HCT116 (cell line): Measurements from ENCODE around the gene MAML3. TPM values are rescaled to one million over a fixed set of nuclear protein-coding genes. Genes with fewer than 3 reads are reported as not detected.

Experiments used
- ATAC-seq: fragments of 200-7000 bp; cut with Tn5 transposase; 2 replicates; pipeline ENCODE4 v1.9.1; 2020; ENCODE audit warnings: mild to moderate bottlenecking, moderate library complexity
- BruUV-seq: library from RNA; stranded (reverse); fragments of 400-500 nt; replicated peaks from 2 replicates; lab custom pipeline; 2021; lab: Mats Ljungman, UMichigan
- CTCF ChIA-PET: fragments of 300-600 bp; sonication (Branson Sonifier 250); formaldehyde crosslinking; loops from one replicate; lab custom pipeline; 2021; ENCODE audit warnings: antibody characterized with exemption; lab: Charles Lee
- POLR2A ChIA-PET: fragments of 300-600, 350-600 bp; sonication (Branson Sonifier 250); formaldehyde crosslinking; loops from one replicate; lab custom pipeline; 2021; ENCODE audit warnings: antibody characterized with exemption; lab: Charles Lee
- RAD21 ChIA-PET, 2 experiments: fragments of 300-600 bp; sonication (Branson Sonifier 250); formaldehyde crosslinking; loops; one replicate each; lab custom pipeline; 2023; ENCODE audit warnings: low total read pairs in 2 of 2; ENCODE audit not compliant: uncharacterized antibody in 2 of 2, unreplicated experiment in 2 of 2, low non-redundant PET in 1 of 2; lab: Charles Lee
- DNase-seq: peaks from one replicate; pipeline ENCODE4 v3.0.0-alpha.2; 2010; ENCODE audit warnings: low read depth, low spot score
- H2AFZ ChIP-seq: fragments of 200-600 bp; shearing (Covaris generic), sonication (generic); 2 replicates; pipeline ENCODE4 v1.6.1; 2017; ENCODE audit warnings: low read depth, mixed run types, mixed read lengths, antibody characterized with exemption, low read length; ENCODE audit not compliant: poor library complexity, severe bottlenecking
- H3K27ac ChIP-seq: 2 replicates; pipeline ENCODE4 v1.5.1; 2012; ENCODE audit warnings: low read depth, low read length
- H3K27me3 ChIP-seq: fragments of 200-600 bp; sonication (generic); 2 replicates; pipeline ENCODE4 v1.6.1; 2016; ENCODE audit warnings: mixed run types, low read length, mixed read lengths; ENCODE audit not compliant: insufficient read depth
- H3K36me3 ChIP-seq, 2 experiments: fragments of 200-500 bp in 1 of 2; fragments of 200-600 bp in 1 of 2; sonication (Bioruptor generic) in 1 of 2; sonication (generic) in 1 of 2; 2 replicates each; pipeline versions ENCODE4 v1.5.1 to v1.6.1; 2014 to 2016; ENCODE audit warnings: low read length in 2 of 2, inconsistent platforms in 1 of 2, mixed read lengths in 1 of 2, mixed run types in 1 of 2; ENCODE audit not compliant: insufficient read depth in 2 of 2, control insufficient read depth in 1 of 2
- H3K4me1 ChIP-seq, 2 experiments: fragments of 200-600 bp in 1 of 2; sonication (generic) in 1 of 2; 2 replicates each; pipeline versions ENCODE4 v1.5.1 to v1.6.1; 2012 to 2017; ENCODE audit warnings: low read length in 2 of 2, inconsistent platforms in 1 of 2, mild to moderate bottlenecking in 1 of 2, mixed read lengths in 1 of 2, mixed run types in 1 of 2, moderate library complexity in 1 of 2; ENCODE audit not compliant: insufficient read depth in 2 of 2, control insufficient read depth in 1 of 2
- H3K4me2 ChIP-seq: fragments of 200-600 bp; sonication (generic); 2 replicates; pipeline ENCODE4 v1.6.1; 2017; ENCODE audit warnings: mixed run types, low read length, mixed read lengths
- H3K4me3 ChIP-seq, 2 experiments: fragments of 200-600 bp in 1 of 2; sonication (generic) in 1 of 2; replicated peaks in 1 of 2; 2 replicates each; pipeline ENCODE4 v1.5.1; 2011 to 2016; ENCODE audit warnings: low read length in 2 of 2, control low read depth in 1 of 2, low read depth in 1 of 2, mild to moderate bottlenecking in 1 of 2, mixed read lengths in 1 of 2, mixed run types in 1 of 2
- H3K79me2 ChIP-seq: fragments of 200-600 bp; sonication (generic); 2 replicates; pipeline ENCODE4 v1.6.1; 2017; ENCODE audit warnings: mild to moderate bottlenecking, mixed run types, low read length, moderate library complexity, mixed read lengths; ENCODE audit not compliant: insufficient read depth
- H3K9ac ChIP-seq: fragments of 200-600 bp; sonication (generic); 2 replicates; pipeline ENCODE4 v1.6.1; 2016; ENCODE audit warnings: low read length, mixed read lengths
- H3K9me2 ChIP-seq: fragments of 200-600 bp; sonication (generic), shearing (Covaris generic); 2 replicates; pipeline ENCODE4 v1.6.1; 2017; ENCODE audit warnings: mixed run types, mild to moderate bottlenecking, moderate library complexity; ENCODE audit not compliant: insufficient read depth
- H3K9me3 ChIP-seq, 2 experiments: fragments of 200-500 bp in 1 of 2; fragments of 200-600 bp in 1 of 2; sonication (Bioruptor generic) in 1 of 2; sonication (generic) in 1 of 2; 2 replicates each; pipeline ENCODE4 v1.6.1; 2014 to 2017; ENCODE audit warnings: low read length in 2 of 2, mixed read lengths in 2 of 2, inconsistent platforms in 1 of 2, low read depth in 1 of 2, mild to moderate bottlenecking in 1 of 2, mixed run types in 1 of 2, moderate library complexity in 1 of 2; ENCODE audit not compliant: control insufficient read depth in 1 of 2, insufficient read depth in 1 of 2
- H4K20me1 ChIP-seq: fragments of 200-600 bp; sonication (generic), shearing (Covaris generic); 2 replicates; pipeline ENCODE4 v1.6.1; 2017; ENCODE audit warnings: mixed run types, mild to moderate bottlenecking, moderate library complexity; ENCODE audit not compliant: insufficient read depth
- CEBPB ChIP-seq: IDR thresholded peaks from 2 replicates; pipeline ENCODE4 v1.6.1; 2012; ENCODE audit warnings: low read depth
- CTCF ChIP-seq, 3 experiments: fragments of 200-600 bp in 1 of 3; sonication (generic) in 1 of 3; IDR thresholded peaks in 2 of 3; conservative IDR thresholded peaks in 1 of 3; 2 replicates each; pipeline ENCODE4 v1.5.1; 2012 to 2017; ENCODE audit warnings: low read depth in 2 of 3, low read length in 2 of 3, antibody characterized with exemption in 1 of 3, borderline replicate concordance in 1 of 3, control low read depth in 1 of 3, mild to moderate bottlenecking in 1 of 3, mixed read lengths in 1 of 3, mixed run types in 1 of 3, moderate library complexity in 1 of 3; ENCODE audit not compliant: insufficient read depth in 1 of 3
- EGR1 ChIP-seq: IDR thresholded peaks from 2 replicates; pipeline ENCODE4 v1.6.1; 2012; ENCODE audit warnings: low read depth
- EZH2 ChIP-seq: fragments of 200-600 bp; sonication (generic); IDR thresholded peaks from 2 replicates; pipeline ENCODE4 v1.6.1; 2017; ENCODE audit warnings: antibody characterized with exemption, mixed run types
- JUND ChIP-seq: IDR thresholded peaks from 2 replicates; pipeline ENCODE4 v1.6.1; 2012
- POLR2AphosphoS5 ChIP-seq: IDR thresholded peaks from 2 replicates; pipeline ENCODE4 v1.6.1; 2011; ENCODE audit warnings: mild to moderate bottlenecking, low read depth, low read length, moderate library complexity
- RAD21 ChIP-seq: IDR thresholded peaks from 2 replicates; pipeline ENCODE4 v1.6.1; 2012; ENCODE audit warnings: low read depth, mild to moderate bottlenecking
- REST ChIP-seq: IDR thresholded peaks from 2 replicates; pipeline ENCODE4 v1.6.1; 2012; ENCODE audit warnings: low read depth
- SP1 ChIP-seq: IDR thresholded peaks from 2 replicates; pipeline ENCODE4 v1.6.1; 2012; ENCODE audit warnings: low read depth
- SRF ChIP-seq: IDR thresholded peaks from 2 replicates; pipeline ENCODE4 v1.6.1; 2012; ENCODE audit warnings: low read depth
- TCF7L2 ChIP-seq: IDR thresholded peaks from 2 replicates; pipeline ENCODE4 v1.7.0; 2011; ENCODE audit warnings: borderline replicate concordance, inconsistent platforms; ENCODE audit not compliant: insufficient read depth, insufficient read length; ENCODE audit errors: extremely low read depth
- YY1 ChIP-seq: IDR thresholded peaks from 2 replicates; pipeline ENCODE4 v1.6.1; 2011; ENCODE audit warnings: low read length, low read depth, moderate library complexity, mild to moderate bottlenecking; ENCODE audit not compliant: insufficient replicate concordance; ENCODE audit errors: extremely low read depth
- ZNF274 ChIP-seq: fragments of 200-500 bp; sonication (Bioruptor generic); IDR thresholded peaks from 2 replicates; pipeline ENCODE4 v1.6.1; 2014; ENCODE audit warnings: mild to moderate bottlenecking, low read depth, low read length, inconsistent platforms
- intact Hi-C: fragments of 100-400 bp; cut with micrococcal nuclease; formaldehyde crosslinking; loops from 2 replicates; pipeline ENCODE4 v1.10.0; 2022
- total RNA-seq: library from RNA; stranded (reverse); gene quantifications from one replicate; pipeline ENCODE4 v1.2.1, GENCODE V29; 2021; ENCODE audit not compliant: unreplicated experiment
- TF ChIP-seq, protein P1 (sequence below): IDR thresholded peaks from 2 replicates; pipeline ENCODE4 v1.6.1; 2012

MAML3 gene
- total RNA-seq, 1 experiment from 2014 or later: 3.1 TPM

DNA sequence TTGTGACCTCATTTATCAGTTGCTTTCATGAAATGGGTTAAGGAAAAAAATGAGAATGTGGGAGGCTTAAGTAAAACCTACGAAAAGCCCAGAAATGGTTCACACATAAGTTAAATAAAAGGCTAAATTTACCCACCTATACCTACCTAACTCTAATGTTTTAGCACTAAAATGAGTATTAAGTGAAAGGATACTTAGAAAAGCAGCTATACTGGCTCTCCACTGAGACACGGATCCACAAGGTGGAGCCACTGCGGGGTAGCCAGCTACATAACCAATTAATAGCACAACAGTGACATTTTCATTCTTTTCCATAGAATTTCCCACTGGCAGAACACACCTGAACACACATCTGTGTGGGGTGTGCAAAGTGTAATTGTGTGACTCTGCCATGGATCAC is 101.9 kb downstream of the MAML3 start:
- Histone ChIP-seq H2AFZ (no peak overlapping the region), H3K36me3 (no peaks in the 10 kb centered on the region), H3K79me2 (no peaks in the 10 kb centered on the region), H3K27ac (no peak overlapping the region), H3K4me1 (peaks cover 0 to 6% of the 10 kb centered on the region in 2 experiments; a peak in 1 of 4 replicates), H3K9ac (no peak overlapping the region), H3K4me2 (no peak overlapping the region), H3K9me2 (no peaks in the 10 kb centered on the region), H3K4me3 (no peak overlapping the region), H4K20me1 (no peaks in the 10 kb centered on the region), H3K9me3 (no peaks in the 10 kb centered on the region), H3K27me3 (peaks cover 8% of the 10 kb centered on the region; the same call in 1 of the 2 replicates)
- ChIA-PET RAD21 (interaction anchor here (0.6 to 0.7 kb wide), 2 partner anchors 102 to 201 kb away, joined by 3 to 4 read pairs; partner anchors contain the start of gene MAML3 (in 1 of the 2)), CTCF (interaction anchor here (1.0 to 2.3 kb wide), 18 partner anchors 8 to 395 kb away, joined by 3 to 10 read pairs (median 4); no protein-coding TSS in a partner anchor), POLR2A (interaction anchor here (1.0 kb wide), 1 partner anchor 199 kb away, joined by 4 read pairs; no protein-coding TSS in a partner anchor)
- DNase-seq (peak; percentile 22), ATAC-seq (peak; percentile 78)
- intact Hi-C loops: loop anchor here (1.0 to 2.0 kb wide), 2 partner anchors 99 to 201 kb away; no protein-coding TSS in a partner anchor
- BruUV-seq: no TSS peak
- TF ChIP-seq, protein P1, sequence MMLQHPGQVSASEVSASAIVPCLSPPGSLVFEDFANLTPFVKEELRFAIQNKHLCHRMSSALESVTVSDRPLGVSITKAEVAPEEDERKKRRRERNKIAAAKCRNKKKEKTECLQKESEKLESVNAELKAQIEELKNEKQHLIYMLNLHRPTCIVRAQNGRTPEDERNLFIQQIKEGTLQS: no peak
- TF ChIP-seq POLR2AphosphoS5 (no peak), JUND (no peak), YY1 (no peak), RAD21 (peak; percentile 70), SRF (no peak), SP1 (no peak), REST (no peak), EGR1 (no peak), ZNF274 (no peak), EZH2 (no peak), TCF7L2 (no peak), CEBPB (no peak), CTCF (IDR thresholded peaks at IDR 0.05 in 2 of 3, conservative IDR thresholded peaks at IDR 0.05 in 1 of 3; ENCODE audit: borderline replicate concordance in 1 of 3, insufficient read depth in 1 of 3, low read depth in 2 of 3, low read length in 2 of 3) (peak; percentile 59 to 66 (median 64); a peak in 5 of 6 replicates)
